Panc1 (cell line): ENCODE results near the gene PLEKHG1.

Experiments used
- CTCF ChIP-seq: fragments of 450-650 bp; IDR thresholded peaks from 2 replicates; pipeline ENCODE4 v1.5.1; 2017; ENCODE audit warnings: mild to moderate bottlenecking
- POLR2AphosphoS5 ChIP-seq: IDR thresholded peaks from 2 replicates; pipeline ENCODE4 v1.6.1; 2012; ENCODE audit warnings: mild to moderate bottlenecking, low read depth, low read length, moderate library complexity

DNA sequence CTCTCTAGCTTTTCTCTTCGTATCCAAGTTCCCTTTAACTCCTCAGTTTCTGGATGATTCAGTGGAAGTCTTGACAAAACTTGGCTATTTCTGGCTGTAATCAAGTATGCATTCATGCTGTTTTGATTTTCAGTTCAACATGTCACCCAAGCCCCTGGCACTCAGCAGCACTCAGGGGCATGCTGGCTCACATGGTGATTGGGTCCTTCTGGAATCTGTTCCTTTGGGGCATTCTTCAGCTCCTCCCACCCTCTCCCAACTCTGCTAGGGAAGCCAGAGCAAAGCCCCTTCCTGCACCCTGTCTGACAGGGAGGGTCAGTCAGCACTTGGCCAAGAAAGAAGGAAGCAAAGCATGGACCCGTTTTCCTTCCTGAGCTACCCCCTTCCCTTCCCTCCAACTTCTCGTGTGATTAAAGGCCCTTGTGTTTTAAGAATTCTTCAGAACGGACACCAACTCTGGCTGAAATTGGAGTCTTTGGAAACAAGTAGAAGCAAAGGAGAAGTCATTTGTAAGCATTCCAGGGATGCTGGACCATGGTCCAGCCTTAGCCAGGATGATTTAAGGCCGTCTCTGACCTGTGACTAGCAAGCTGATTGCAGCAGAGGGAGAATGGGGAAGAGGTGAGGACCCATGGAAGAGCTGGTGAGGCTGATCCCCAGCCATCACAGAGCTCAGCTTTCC is 7.1 kb downstream of the PLEKHG1 start:
- TF ChIP-seq CTCF (no peak), POLR2AphosphoS5 (no peak)
